ENCODE measurements around the gene NAV2.

DNA sequence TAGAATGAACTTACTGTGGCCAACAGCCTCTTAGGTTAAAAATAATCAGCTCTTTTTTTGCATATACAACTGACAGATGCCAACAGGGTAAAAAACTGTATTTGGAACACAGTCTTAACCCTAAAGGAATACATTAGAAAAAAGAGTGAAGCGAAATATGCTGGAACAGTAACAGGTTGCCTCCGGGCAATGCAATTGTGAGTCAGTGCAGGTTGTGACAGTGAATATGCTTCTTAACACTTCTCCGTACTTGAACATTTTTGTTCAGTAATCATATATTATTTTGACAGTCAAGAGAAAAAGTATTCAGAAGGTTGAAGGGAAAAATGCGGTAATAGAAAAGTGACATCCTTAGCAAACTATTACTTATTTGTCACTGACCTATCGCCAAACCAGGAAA is 349.1 kb downstream of the NAV2 start:
- TF ChIP-seq CTCF (IDR thresholded peaks at IDR 0.05 in 8 of 11, conservative IDR thresholded peaks at IDR 0.05 in 3 of 11): no peak
- no peak for TF ChIP-seq POLR2AphosphoS5 (IDR thresholded peaks at IDR 0.05)
